Tibial nerve (tissue), 4 donors: ENCODE results near the gene KRT6C.

Experiments used
- CTCF ChIP-seq, 5 experiments: fragments of 200-600 bp in 3 of 5; fragments of 450-650 bp in 2 of 5; sonication (generic) in 3 of 5; IDR thresholded peaks; one replicate each; pipeline ENCODE4 v1.5.1; 2016 to 2019; ENCODE audit warnings: antibody characterized with exemption in 5 of 5, mild to moderate bottlenecking in 3 of 5, moderate library complexity in 2 of 5
- EP300 ChIP-seq, 2 donors: sonication (generic); formaldehyde crosslinking; IDR thresholded peaks; one replicate each; pipeline ENCODE4 v1.6.1; 2017; ENCODE audit warnings: antibody characterized with exemption in 2 of 2, mild to moderate bottlenecking in 1 of 2
- POLR2A ChIP-seq, 2 donors: fragments of 450-650 bp; IDR thresholded peaks; one replicate each; pipeline ENCODE4 v1.6.1; 2017; ENCODE audit warnings: antibody characterized with exemption in 2 of 2, mild to moderate bottlenecking in 2 of 2, moderate library complexity in 2 of 2

GRCh38 chr12:52439420-52439819 lies 34.2 kb downstream of the KRT6C start:
- TF ChIP-seq CTCF (IDR thresholded peaks at IDR 0.05) (no peak), EP300 (IDR thresholded peaks at IDR 0.05) (no peak), POLR2A (IDR thresholded peaks at IDR 0.05) (no peak)
